Astrocyte (in vitro differentiated cells and primary cell): ENCODE results near the gene ZNF367. TPM values are rescaled to one million over a fixed set of nuclear protein-coding genes. Genes with fewer than 3 reads are reported as not detected.

Source experiments
- DNase-seq: peaks from one replicate; pipeline ENCODE4 v3.0.0-alpha.2; 2010; ENCODE audit warnings: low read depth
- FAIRE-seq: peaks from 2 replicates; lab custom pipeline; 2011; peaks lifted over from hg19 to GRCh38; lab: Jason Lieb, UNC
- H2AFZ ChIP-seq: 2 replicates; pipeline ENCODE4 v1.6.0; 2012; ENCODE audit warnings: low read depth, low read length, inconsistent platforms
- H3K27ac ChIP-seq: 2 replicates; pipeline ENCODE4 v1.5.1; 2011; ENCODE audit warnings: low read depth, low read length, inconsistent platforms
- H3K27me3 ChIP-seq: 2 replicates; pipeline ENCODE4 v1.6.0; 2011; ENCODE audit warnings: low read length, inconsistent platforms; ENCODE audit not compliant: insufficient read depth
- H3K36me3 ChIP-seq: 2 replicates; pipeline ENCODE4 v1.5.1; 2011; ENCODE audit warnings: low read length, inconsistent platforms; ENCODE audit not compliant: insufficient read depth
- H3K4me1 ChIP-seq: 2 replicates; pipeline ENCODE4 v1.5.1; 2011; ENCODE audit warnings: low read length, inconsistent platforms; ENCODE audit not compliant: insufficient read depth
- H3K4me2 ChIP-seq: 2 replicates; pipeline ENCODE4 v1.6.0; 2012; ENCODE audit warnings: low read length, inconsistent platforms
- H3K4me3 ChIP-seq: 2 replicates; pipeline ENCODE4 v1.5.1; 2011; ENCODE audit warnings: low read depth, mild to moderate bottlenecking, low read length, inconsistent platforms; ENCODE audit not compliant: insufficient read depth
- H3K79me2 ChIP-seq: 2 replicates; pipeline ENCODE4 v1.6.0; 2012; ENCODE audit warnings: mild to moderate bottlenecking, low read length, inconsistent platforms; ENCODE audit not compliant: insufficient read depth
- H3K9ac ChIP-seq: 2 replicates; pipeline ENCODE4 v1.6.0; 2012; ENCODE audit warnings: mild to moderate bottlenecking, low read length, inconsistent platforms
- H3K9me3 ChIP-seq: 2 replicates; pipeline ENCODE4 v1.5.1; 2012; ENCODE audit warnings: low read depth, mild to moderate bottlenecking, low read length, inconsistent platforms; ENCODE audit not compliant: insufficient read depth
- H4K20me1 ChIP-seq: 2 replicates; pipeline ENCODE4 v1.6.0; 2012; ENCODE audit warnings: low read length, inconsistent platforms; ENCODE audit not compliant: insufficient read depth
- H3K27ac Mint-ChIP-seq: one replicate; pipeline ENCODE4 v1.8.0; 2021; ENCODE audit warnings: mild to moderate bottlenecking, mixed read lengths; ENCODE audit not compliant: unreplicated experiment
- H3K27me3 Mint-ChIP-seq: one replicate; pipeline ENCODE4 v1.8.0; 2021; ENCODE audit warnings: low read depth, mixed read lengths; ENCODE audit not compliant: unreplicated experiment
- H3K36me3 Mint-ChIP-seq: one replicate; pipeline ENCODE4 v1.8.0; 2021; ENCODE audit warnings: low read depth, mixed read lengths; ENCODE audit not compliant: unreplicated experiment
- H3K4me1 Mint-ChIP-seq: one replicate; pipeline ENCODE4 v1.8.0; 2021; ENCODE audit warnings: low read depth, mixed read lengths; ENCODE audit not compliant: unreplicated experiment
- H3K4me3 Mint-ChIP-seq: one replicate; pipeline ENCODE4 v1.8.0; 2021; ENCODE audit warnings: mild to moderate bottlenecking, moderate library complexity, mixed read lengths; ENCODE audit not compliant: unreplicated experiment
- H3K9me3 Mint-ChIP-seq: one replicate; pipeline ENCODE4 v1.8.0; 2021; ENCODE audit warnings: mild to moderate bottlenecking, mixed read lengths; ENCODE audit not compliant: unreplicated experiment
- CTCF ChIP-seq: IDR thresholded peaks from 2 replicates; pipeline ENCODE4 v1.5.1; 2011; ENCODE audit warnings: low read depth, mild to moderate bottlenecking, inconsistent platforms, low read length, moderate library complexity; ENCODE audit not compliant: insufficient read depth
- EZH2 ChIP-seq: IDR thresholded peaks from 2 replicates; pipeline ENCODE4 v1.6.1; 2012; ENCODE audit warnings: mild to moderate bottlenecking, low read length, inconsistent platforms; ENCODE audit not compliant: insufficient read depth
- total RNA-seq: library from RNA; stranded (reverse); gene quantifications from 2 replicates; pipeline ENCODE4 v1.2.1, GENCODE V29; 2021

ZNF367 gene
- total RNA-seq, 1 donor from 2014 or later: 0.89 TPM

- no peak for DNase-seq
- Mint-ChIP-seq H3K9me3 (no peaks in the 10 kb centered on the region), H3K27me3 (no peaks in the 10 kb centered on the region), H3K4me3 (no peak overlapping the region), H3K27ac (no peak overlapping the region), H3K4me1 (peaks cover 21% of the 10 kb centered on the region), H3K36me3 (peaks cover 4% of the 10 kb centered on the region)
- Histone ChIP-seq H3K4me1 (peaks cover 14% of the 10 kb centered on the region), H3K27ac (no peak overlapping the region), H3K36me3 (no peaks in the 10 kb centered on the region), H3K9me3 (no peaks in the 10 kb centered on the region), H4K20me1 (no peaks in the 10 kb centered on the region), H2AFZ (no peak overlapping the region), H3K4me2 (no peak overlapping the region), H3K4me3 (no peak overlapping the region), H3K9ac (no peak overlapping the region), H3K27me3 (no peaks in the 10 kb centered on the region), H3K79me2 (no peaks in the 10 kb centered on the region)
- no peak for FAIRE-seq
- TF ChIP-seq CTCF: no peak
- TF ChIP-seq EZH2: no peak
These were observed 77.5 kb downstream of the ZNF367 start for GRCh38 chr9:96340707-96341106.

- Histone ChIP-seq H3K4me2 (no peak overlapping the region), H3K9me3 (no peaks in the 10 kb centered on the region), H4K20me1 (no peaks in the 10 kb centered on the region), H2AFZ (no peak overlapping the region), H3K4me3 (no peak overlapping the region), H3K36me3 (no peaks in the 10 kb centered on the region), H3K79me2 (no peaks in the 10 kb centered on the region), H3K9ac (no peak overlapping the region), H3K27me3 (no peaks in the 10 kb centered on the region), H3K4me1 (peaks cover 4% of the 10 kb centered on the region), H3K27ac (no peak overlapping the region)
- Mint-ChIP-seq H3K4me1 (peaks cover 16% of the 10 kb centered on the region), H3K9me3 (no peaks in the 10 kb centered on the region), H3K36me3 (peaks cover 9% of the 10 kb centered on the region), H3K27ac (no peak overlapping the region), H3K4me3 (no peak overlapping the region), H3K27me3 (no peaks in the 10 kb centered on the region)
- DNase-seq (no peak), FAIRE-seq (no peak)
- TF ChIP-seq CTCF (no peak), EZH2 (no peak)
These were observed 79.9 kb downstream of the ZNF367 start for GRCh38 chr9:96338299-96338698.

Other genes starting within 250 kb of the ZNF367 start
- 0.26 TPM in 1 of 2 replicates, not detected in the other for gene HSD17B3, start 116.2 kb downstream of the ZNF367 start, total RNA-seq
- gene SLC35D2, start 34.7 kb downstream of the ZNF367 start, total RNA-seq: 36.6 and 37.3 TPM in 2 replicates
- gene HABP4, start 31.8 kb upstream of the ZNF367 start, total RNA-seq: 18.1 and 20.1 TPM in 2 replicates
- 21.0 and 22.5 TPM in 2 replicates for gene CDC14B, start 201.5 kb upstream of the ZNF367 start, total RNA-seq
- 12.2 and 12.6 TPM in 2 replicates for gene PRXL2C, start 236.9 kb upstream of the ZNF367 start, total RNA-seq